Neural crest cell (in vitro differentiated cells): Measurements from ENCODE around the gene RUFY3. TPM values are rescaled to one million over a fixed set of nuclear protein-coding genes. Genes with fewer than 3 reads are reported as not detected.

Experiments
- DNase-seq: peaks from one replicate; pipeline ENCODE4 v3.0.0; 2021; ENCODE audit warnings: low read depth, mixed read lengths, low spot score
- H3K27ac Mint-ChIP-seq: one replicate; pipeline ENCODE4 v1.8.0; 2021; ENCODE audit warnings: mild to moderate bottlenecking, mixed read lengths; ENCODE audit not compliant: unreplicated experiment
- H3K27me3 Mint-ChIP-seq: 2 replicates; pipeline ENCODE4 v1.8.0; 2021; ENCODE audit warnings: low read depth, mild to moderate bottlenecking, mixed read lengths
- H3K36me3 Mint-ChIP-seq: 2 replicates; pipeline ENCODE4 v1.8.0; 2021; ENCODE audit warnings: low read depth, mild to moderate bottlenecking, mixed read lengths
- H3K4me1 Mint-ChIP-seq: 2 replicates; pipeline ENCODE4 v1.8.0; 2021; ENCODE audit warnings: mixed read lengths
- H3K4me3 Mint-ChIP-seq: one replicate; pipeline ENCODE4 v1.8.0; 2021; ENCODE audit warnings: mild to moderate bottlenecking, mixed read lengths
- H3K9me3 Mint-ChIP-seq: 2 replicates; pipeline ENCODE4 v1.8.0; 2021; ENCODE audit warnings: mixed read lengths
- CTCF ChIP-seq: fragments of 200-600 bp; sonication (generic); conservative IDR thresholded peaks from 2 replicates; pipeline ENCODE4 v1.5.0; 2021; ENCODE audit warnings: antibody characterized with exemption, mild to moderate bottlenecking
- total RNA-seq: library from RNA; stranded (reverse); gene quantifications from 2 replicates; pipeline ENCODE4 v1.2.1, GENCODE V29; 2021

Gene RUFY3
- total RNA-seq, 1 donor from 2014 or later = 98.8 TPM

GRCh38 chr4:70752236-70752635, 30.5 kb downstream of the RUFY3 start:
- TF ChIP-seq CTCF = no peak
- Mint-ChIP-seq H3K4me1 (no peaks in the 10 kb centered on the region), H3K27ac (no peak overlapping the region), H3K4me3 (no peak overlapping the region), H3K9me3 (no peaks in the 10 kb centered on the region), H3K27me3 (no peaks in the 10 kb centered on the region), H3K36me3 (no peaks in the 10 kb centered on the region)
- no peak for DNase-seq

- TF ChIP-seq CTCF = no peak
- DNase-seq = no peak
- Mint-ChIP-seq H3K27me3 (no peaks in the 10 kb centered on the region), H3K9me3 (no peaks in the 10 kb centered on the region), H3K27ac (no peak overlapping the region), H3K4me1 (no peaks in the 10 kb centered on the region), H3K36me3 (no peaks in the 10 kb centered on the region), H3K4me3 (no peak overlapping the region)
Observed at GRCh38 chr4:70753630-70754029, 31.9 kb downstream of the RUFY3 start.

- Mint-ChIP-seq H3K9me3 (no peaks in the 10 kb centered on the region), H3K4me1 (no peaks in the 10 kb centered on the region)
- no peak for DNase-seq
Observed at GRCh38 chr4:70754470-70754869, 32.7 kb downstream of the RUFY3 start.

GRCh38 chr4:70754990-70755688, 33.4 kb downstream of the RUFY3 start:
- H3K27ac Mint-ChIP-seq = no peak overlapping the region
- no peaks in the 10 kb centered on the region for H3K9me3 Mint-ChIP-seq
- no peak overlapping the region for H3K4me3 Mint-ChIP-seq
- H3K36me3 Mint-ChIP-seq = no peaks in the 10 kb centered on the region
- no peak for TF ChIP-seq CTCF
- DNase-seq = no peak
- no peaks in the 10 kb centered on the region for H3K27me3 Mint-ChIP-seq
- H3K4me1 Mint-ChIP-seq = no peaks in the 10 kb centered on the region

More at GRCh38 chr4:70754470-70754869, 32.7 kb downstream of the RUFY3 start:
- TF ChIP-seq CTCF = no peak
- no peak overlapping the region for H3K27ac Mint-ChIP-seq
- H3K36me3 Mint-ChIP-seq = no peaks in the 10 kb centered on the region
- no peaks in the 10 kb centered on the region for H3K27me3 Mint-ChIP-seq
- H3K4me3 Mint-ChIP-seq = no peak overlapping the region

GRCh38 chr4:70759126-70759525, 37.4 kb downstream of the RUFY3 start:
- DNase-seq = no peak
- Mint-ChIP-seq H3K27me3 (no peaks in the 10 kb centered on the region), H3K36me3 (peaks cover 6% of the 10 kb centered on the region), H3K4me1 (no peaks in the 10 kb centered on the region), H3K27ac (no peak overlapping the region), H3K9me3 (no peaks in the 10 kb centered on the region), H3K4me3 (no peak overlapping the region)
- TF ChIP-seq CTCF = no peak
